Stimulated activated CD4-positive, alpha-beta T cell treated with anti-CD3 and anti-CD28 coated beads, Interleukin-12 subunit alpha, Interleukin-12 subunit beta, amount 100 ng/mL, for 24 hours (primary cell): ENCODE results near the gene MAIP1.
A peak's percentile ranks its signal among the peaks of the same experiment; 100 is the strongest.
"Not testable (repeated sequence)": the region's sequence is repeated elsewhere in the genome, so short reads cannot be mapped to it uniquely, and the experiment has no call there.

Source experiments
- DNase-seq, 2 experiments: peaks; one replicate each; pipeline ENCODE4 v3.0.0-alpha.2; 2020; ENCODE audit warnings: low read depth in 2 of 2

The MAIP1 gene

DNA sequence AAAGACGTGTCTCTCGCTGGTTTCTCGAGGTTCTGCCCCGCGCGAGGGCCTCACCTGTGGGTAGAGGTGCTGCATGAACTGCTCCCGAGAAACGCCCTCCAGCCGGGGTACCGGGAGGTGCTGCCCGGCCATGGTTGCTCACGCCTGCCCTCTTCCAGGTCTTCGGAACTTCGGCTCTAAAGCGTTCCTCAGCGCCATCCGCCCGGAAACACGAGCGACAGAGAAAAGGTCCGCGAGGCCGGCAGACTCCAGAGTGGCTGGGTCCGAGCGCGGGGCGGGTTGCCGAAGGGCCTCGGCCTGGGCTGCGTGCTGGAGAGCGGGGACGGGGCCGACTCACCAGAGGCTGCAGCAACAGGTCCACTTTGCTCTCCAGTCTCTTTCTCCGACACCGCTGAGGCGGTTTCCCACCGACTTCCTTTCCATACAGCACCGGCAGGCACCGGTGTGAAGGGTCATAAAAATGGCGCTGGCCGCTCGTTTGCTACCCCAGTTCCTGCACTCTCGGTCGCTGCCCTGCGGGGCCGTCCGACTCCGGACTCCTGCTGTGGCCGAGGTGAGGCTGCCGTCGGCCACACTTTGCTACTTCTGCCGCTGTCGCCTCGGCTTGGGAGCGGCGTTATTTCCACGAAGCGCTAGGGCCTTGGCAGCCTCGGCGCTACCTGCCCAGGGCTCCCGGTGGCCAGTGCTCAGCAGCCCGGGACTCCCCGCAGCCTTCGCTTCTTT lies at the start of gene MAIP1, which contains the start of gene TYW5:
TSS of gene MAIP1 (plus strand) at position 244 of the 723 bp plus-strand sequence. CDS start at position 461, 217 bp downstream.
TSS of gene TYW5 (minus strand) at position 153 of the 723 bp plus-strand sequence. CDS start at position 132, 21 bp downstream.
- DNase-seq: peak; percentile 69 to 71

- no peak for DNase-seq
Measured at GRCh38 chr2:199907008-199907714, 48.2 kb upstream of the MAIP1 start.

- no peak for DNase-seq
Measured at GRCh38 chr2:199910338-199911051, 44.9 kb upstream of the MAIP1 start.

- peak; percentile 91 to 96 for DNase-seq
Measured at GRCh38 chr2:199911052-199911876, 44.1 kb upstream of the MAIP1 start, which contains the start of gene C2orf69. Gene C2orf69 (plus strand): TSS chr2:199911293. CDS start chr2:199911439, 146 bp downstream.

- DNase-seq: no peak
Measured at GRCh38 chr2:199911877-199912161, 43.6 kb upstream of the MAIP1 start.

DNA sequence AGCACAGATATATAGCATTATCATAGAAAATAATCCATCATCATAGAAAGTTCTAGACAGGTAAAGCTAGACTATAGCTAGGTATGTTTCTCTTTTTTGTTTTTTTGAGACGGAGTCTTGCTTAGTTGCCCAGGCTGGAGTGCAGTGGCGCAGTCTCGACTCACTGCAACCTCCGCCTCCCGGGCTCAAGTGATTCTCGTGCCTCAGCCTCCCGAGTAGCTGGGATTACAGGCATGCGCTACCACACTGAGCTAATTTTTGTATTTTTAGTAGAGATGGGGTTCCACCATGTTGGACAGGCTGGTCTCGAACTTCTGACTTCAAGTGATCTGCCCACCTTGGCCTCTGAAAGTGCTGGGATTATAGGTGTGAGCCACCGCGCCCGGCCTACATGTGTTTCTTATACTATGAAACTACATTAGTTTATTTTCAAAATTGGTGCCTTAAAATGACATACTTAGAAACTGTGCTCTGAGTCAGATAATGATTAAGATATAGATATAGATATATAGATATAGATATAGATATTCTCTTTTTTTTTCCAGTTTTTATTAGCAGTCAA lies 42.7 kb upstream of the MAIP1 start:
- not testable (repeated sequence) for DNase-seq

DNA sequence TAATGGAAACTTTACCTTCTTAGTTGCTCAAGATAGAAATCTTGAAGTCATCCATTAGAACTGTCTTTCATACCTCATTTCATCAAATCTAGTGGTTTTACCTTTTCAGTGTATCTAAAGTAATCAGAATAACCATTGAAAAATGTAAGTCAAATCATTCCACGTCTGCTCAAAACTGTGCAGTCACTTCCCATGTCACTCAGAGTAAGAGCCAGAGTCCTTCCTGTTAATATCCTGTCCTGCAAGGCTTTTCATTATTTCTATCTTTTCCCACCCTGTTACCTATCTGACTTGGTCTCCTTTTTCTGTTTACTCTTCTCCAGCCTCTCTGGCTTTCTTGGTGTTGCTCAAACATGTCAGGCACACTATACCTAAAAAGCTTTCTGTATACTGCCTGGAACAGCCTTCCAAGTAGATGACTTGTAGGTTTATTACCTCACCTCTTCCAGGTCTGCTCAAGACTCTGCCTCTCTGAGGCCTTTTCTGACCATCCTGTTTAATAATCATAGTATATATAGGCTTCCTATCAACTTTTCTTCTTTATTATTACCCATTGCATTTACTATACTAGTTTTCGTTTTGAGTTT lies 40.9 kb upstream of the MAIP1 start:
- no peak for DNase-seq

GRCh38 chr2:199916980-199917379 lies 38.4 kb upstream of the MAIP1 start:
- no peak for DNase-seq

DNA sequence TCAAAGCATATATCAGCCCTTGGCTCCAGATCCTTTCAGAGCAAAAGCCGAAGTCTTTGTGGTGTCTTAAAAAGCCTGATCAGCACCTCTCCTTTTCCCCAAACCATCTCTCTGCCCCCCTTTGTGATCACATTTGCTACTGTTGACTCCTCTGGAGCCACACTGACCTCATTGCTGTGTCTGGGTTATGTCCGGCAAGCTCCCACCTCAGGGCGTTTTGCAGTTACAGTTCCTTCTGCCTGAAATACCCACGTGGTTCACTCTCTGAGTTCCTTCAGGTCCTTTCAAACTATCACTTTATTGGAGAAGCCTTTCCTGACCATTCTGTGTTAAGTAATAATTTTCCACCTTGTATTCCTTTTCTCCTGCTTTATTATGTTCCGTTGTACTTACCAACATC lies 32.5 kb upstream of the MAIP1 start:
- no peak for DNase-seq

- DNase-seq: no peak
Measured at GRCh38 chr2:199923924-199924323, 31.5 kb upstream of the MAIP1 start.

- no peak for DNase-seq
Measured at GRCh38 chr2:199926806-199927205, 28.6 kb upstream of the MAIP1 start.

DNA sequence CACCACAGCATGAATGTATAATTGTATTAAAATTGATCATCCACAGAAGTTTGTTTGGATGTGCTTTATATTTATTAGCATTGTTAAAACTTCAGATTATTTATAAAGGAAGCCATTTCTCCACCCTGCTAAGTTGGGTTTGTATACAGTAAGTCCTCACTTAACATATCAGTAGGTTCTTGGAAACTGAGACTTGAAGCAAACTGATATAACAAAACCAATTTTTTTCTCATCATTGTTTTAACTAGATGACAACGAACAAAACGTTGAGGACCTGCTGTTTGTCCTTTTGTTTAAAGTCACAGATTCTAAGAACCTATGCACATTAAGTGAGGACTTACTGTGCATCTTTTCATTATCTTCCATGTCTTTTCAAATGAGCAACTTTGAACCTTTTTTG lies 27.2 kb upstream of the MAIP1 start:
- no peak for DNase-seq

DNA sequence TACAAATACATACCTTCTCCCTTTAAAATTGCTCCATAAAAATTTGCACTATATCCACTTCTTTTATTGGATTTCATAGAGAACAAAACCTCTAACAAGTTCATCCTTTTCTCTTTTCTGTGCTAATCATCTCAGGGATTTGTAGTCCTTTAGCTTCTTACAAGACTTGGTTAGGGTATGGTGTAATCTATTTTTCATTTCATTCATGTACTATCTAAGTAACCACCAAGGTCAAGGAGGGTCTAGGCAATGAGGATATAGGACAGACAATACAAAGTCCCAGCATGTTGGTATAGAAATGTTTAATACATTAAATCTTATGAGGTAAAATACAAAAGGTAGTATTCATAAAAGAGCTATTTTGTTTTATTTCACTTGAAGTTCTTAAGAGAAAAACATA lies 26.8 kb upstream of the MAIP1 start:
- no peak for DNase-seq

- DNase-seq: no peak
Measured at GRCh38 chr2:199929262-199929661, 26.1 kb upstream of the MAIP1 start.

GRCh38 chr2:199932312-199932855 lies 23.0 kb upstream of the MAIP1 start:
- DNase-seq: no peak

- no peak for DNase-seq
Measured at GRCh38 chr2:199933466-199933865, 21.9 kb upstream of the MAIP1 start.

- no peak for DNase-seq
Measured at GRCh38 chr2:199936554-199936953, 18.8 kb upstream of the MAIP1 start.

DNA sequence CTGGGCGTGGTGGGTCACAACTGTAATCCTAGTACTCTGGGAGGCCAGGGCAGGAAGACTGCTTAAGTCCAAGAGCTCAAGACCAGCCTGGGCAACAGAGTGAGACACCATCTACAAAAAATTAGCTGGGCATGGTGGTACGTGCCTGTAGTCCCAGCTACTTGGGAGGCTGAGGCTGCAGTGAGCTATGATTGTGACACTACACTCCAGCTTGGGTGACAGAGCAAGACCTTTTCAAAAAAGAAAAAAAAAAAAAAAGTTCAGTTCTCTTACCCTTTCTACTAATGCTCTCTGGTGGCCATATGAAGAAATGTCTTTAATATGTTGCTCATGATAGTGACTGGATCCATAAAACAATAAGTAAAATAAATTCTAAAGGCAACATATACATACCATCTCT lies 15.0 kb upstream of the MAIP1 start:
- DNase-seq: no peak

GRCh38 chr2:199943373-199943772 lies 12.0 kb upstream of the MAIP1 start:
- DNase-seq: no peak

- no peak for DNase-seq
Measured at GRCh38 chr2:199946196-199946595, 9.2 kb upstream of the MAIP1 start.

GRCh38 chr2:199946836-199947235 lies 8.5 kb upstream of the MAIP1 start:
- no peak for DNase-seq
